Testis (tissue), 2 donors: ENCODE measurements around the gene MAPK10.

Experiments used
- POLR2A ChIP-seq: fragments of 450-650 bp; IDR thresholded peaks from one replicate; pipeline ENCODE4 v1.6.1; 2017; ENCODE audit warnings: antibody characterized with exemption, mild to moderate bottlenecking, moderate library complexity
- TF ChIP-seq, protein P1 (sequence below), 3 experiments: fragments of 450-650 bp in 2 of 3; fragments of 200-600 bp in 1 of 3; sonication (generic) in 1 of 3; IDR thresholded peaks; one replicate each; pipeline ENCODE4 v1.5.1; 2016 to 2019; ENCODE audit warnings: antibody characterized with exemption in 3 of 3, mild to moderate bottlenecking in 2 of 3, moderate library complexity in 1 of 3

GRCh38 chr4:86007042-86007441, 352.8 kb downstream of the MAPK10 start:
- TF ChIP-seq, protein P1, sequence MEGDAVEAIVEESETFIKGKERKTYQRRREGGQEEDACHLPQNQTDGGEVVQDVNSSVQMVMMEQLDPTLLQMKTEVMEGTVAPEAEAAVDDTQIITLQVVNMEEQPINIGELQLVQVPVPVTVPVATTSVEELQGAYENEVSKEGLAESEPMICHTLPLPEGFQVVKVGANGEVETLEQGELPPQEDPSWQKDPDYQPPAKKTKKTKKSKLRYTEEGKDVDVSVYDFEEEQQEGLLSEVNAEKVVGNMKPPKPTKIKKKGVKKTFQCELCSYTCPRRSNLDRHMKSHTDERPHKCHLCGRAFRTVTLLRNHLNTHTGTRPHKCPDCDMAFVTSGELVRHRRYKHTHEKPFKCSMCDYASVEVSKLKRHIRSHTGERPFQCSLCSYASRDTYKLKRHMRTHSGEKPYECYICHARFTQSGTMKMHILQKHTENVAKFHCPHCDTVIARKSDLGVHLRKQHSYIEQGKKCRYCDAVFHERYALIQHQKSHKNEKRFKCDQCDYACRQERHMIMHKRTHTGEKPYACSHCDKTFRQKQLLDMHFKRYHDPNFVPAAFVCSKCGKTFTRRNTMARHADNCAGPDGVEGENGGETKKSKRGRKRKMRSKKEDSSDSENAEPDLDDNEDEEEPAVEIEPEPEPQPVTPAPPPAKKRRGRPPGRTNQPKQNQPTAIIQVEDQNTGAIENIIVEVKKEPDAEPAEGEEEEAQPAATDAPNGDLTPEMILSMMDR (IDR thresholded peaks at IDR 0.05), result no peak
- TF ChIP-seq POLR2A, result no peak
